CD4-positive, alpha-beta T cell treated with Interleukin-1 beta for 1 hour (primary cell): ENCODE results near the gene HOXC6.

Source experiments
- DNase-seq, 2 donors: peaks; one replicate each; pipeline ENCODE4 v3.0.0-alpha.2; 2020 to 2022

The HOXC6 gene

DNA sequence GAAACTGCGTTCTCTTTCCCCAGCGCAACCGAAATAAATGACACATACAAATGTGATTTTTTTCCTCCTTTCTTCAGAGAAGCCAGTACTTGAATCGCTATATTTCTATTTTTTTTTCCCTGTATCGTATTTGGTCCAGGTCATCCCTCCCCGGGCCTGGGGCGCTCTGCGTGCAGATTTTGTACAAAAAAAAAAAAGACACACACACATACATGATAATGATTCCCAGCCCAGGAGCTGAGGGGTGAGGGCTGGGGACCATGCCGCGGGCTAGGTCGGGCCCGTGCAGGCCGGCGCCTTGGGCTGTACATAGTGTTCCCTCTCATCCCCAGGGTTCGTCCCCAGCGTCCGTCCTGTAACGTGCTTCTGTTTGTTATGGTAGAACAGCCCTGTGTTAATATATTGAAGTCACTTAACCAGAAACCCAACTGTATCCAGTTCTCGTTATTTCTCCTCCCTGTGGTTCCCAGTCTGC is 25.3 kb upstream of the HOXC6 start:
- no peak for DNase-seq

DNA sequence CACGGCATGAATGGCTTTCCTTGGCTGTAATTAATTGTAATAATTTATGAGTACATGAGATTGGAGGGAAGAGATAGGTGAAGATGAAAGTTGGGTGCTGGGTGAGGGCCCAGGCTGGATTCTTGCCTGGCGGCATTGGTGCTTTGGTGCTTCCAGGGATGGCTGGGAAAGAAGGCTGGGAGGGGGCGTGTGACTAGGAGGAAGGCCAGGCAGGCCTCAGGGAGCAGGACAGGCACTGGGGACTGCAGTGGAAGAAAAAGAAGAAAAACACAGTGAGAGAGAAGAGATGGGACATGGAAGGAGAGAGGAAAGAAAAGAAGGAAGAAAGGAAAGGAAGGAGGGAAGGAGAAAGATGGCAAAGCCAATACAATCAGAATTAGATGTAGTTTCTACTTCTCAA is 24.6 kb upstream of the HOXC6 start:
- DNase-seq = no peak

GRCh38 chr12:54004063-54004840 is 24.0 kb upstream of the HOXC6 start:
- no peak for DNase-seq

DNA sequence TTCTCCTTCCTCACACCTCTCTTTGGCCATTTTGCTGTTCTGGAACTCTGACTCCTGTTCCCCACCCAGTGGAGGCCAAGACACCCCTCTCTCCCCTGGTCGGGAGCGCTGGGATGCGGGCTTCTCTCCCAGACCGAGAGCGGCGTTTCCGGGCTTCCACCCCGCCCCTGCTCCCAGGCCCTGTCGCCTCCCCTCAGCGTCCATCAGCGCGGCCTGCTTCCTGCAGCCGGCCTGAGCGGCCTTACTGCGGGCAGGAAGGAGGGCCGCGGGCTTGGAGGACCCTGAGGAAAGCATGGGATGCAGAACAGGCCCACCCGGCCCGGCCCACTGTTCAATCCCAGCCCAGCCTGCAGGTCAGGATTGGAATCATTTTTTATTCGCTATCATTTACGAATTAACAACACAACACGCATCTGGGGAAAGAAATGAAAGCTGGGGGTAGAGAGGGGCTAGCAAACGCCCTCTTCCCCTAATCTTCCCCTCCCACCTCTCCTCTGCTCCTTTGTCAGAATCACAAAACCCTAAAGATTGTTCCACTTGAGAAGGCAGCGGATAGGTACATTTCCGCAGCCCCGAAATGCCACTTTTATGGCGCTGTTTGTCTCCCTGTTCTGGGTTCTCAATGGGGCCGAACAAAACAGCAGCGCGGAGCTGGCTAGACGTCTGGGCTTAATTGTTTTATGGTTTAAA is 23.3 kb upstream of the HOXC6 start:
- DNase-seq = no peak

DNA sequence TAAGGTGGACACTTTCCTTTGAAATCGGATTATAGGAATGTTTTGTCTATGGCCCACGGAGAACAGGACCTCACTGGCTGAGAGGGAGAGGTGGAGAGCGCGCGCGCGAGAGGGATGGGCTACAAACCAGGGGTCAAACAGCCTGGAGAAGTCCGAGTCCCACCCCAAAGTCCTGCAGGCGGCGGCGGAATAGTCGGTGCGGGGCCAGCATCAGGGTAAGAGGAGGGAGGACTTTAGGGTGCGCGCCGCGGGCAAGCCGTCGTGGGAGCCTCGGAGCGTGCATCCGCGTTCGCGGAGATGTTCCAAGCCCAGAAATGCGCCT is 22.7 kb upstream of the HOXC6 start:
- DNase-seq = no peak

DNA sequence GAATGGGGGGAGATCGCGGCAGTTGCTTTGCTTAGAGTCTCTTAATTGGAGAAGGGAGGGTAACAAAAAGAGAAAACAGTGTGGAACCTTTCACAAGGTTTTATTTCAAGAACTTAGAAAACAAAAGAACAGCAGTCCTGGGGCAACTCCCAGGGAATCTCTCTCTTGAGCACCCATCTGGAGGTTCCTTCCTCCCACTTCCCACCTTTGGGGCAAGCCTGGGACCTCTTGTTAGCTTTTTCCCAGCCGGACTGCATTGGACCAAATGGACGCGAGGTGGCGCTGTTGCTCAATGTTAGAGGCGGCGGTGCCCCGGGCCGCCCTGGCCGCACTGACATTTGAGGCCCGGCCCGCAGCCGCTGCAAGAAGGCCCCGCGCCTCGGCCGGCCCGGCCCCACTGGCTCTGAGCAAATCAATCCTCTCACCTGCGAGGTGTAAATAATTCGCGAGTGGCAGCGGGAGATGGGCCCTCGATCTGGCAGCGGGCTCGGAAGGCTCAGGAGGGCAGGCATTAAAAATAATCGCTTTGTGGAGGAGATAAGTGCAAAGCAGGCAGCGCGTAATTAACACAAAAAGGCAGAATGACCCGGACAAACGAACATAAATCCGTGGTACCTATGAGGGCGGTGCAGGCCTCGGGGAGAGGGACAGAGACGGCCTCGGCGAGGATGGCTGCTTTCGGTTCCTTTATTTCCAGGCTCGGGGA is 22.2 kb upstream of the HOXC6 start:
- DNase-seq = peak; percentile 78 to 85

GRCh38 chr12:54006559-54007220 is 21.6 kb upstream of the HOXC6 start:
- DNase-seq = no peak

DNA sequence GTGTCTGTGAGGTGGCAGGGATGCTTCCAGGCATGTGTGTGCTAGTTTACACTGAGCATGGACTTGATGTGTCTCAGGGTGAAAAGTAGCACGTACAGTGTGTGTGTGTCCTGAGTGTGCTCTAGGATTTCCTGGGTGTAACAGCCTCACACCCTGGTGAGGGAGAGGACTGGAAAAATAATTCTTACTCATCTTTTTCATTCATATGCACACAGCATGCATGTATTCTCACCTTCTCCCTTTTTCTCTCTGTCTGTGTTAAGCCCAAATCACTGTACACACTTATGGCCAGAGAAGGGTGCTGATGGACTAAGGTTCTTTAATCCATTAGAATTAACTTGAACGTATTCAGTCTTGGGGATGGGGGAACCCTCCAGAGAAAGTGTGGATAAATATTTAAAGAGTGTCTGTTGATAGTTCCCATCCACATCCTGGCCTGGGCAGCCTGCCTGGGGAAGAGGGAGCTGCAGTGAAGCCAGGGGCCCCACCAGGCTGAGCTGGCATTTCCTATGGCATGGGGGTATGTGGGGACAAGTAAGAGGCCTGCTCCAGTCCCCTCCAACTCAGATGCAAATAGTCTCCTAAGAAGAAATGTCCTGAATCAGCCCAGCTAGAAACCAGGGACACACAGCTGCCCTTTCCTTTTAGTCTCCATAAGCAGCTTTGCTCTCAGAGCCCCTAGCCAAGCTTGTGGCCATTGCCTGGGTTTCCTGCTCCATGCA is 20.5 kb upstream of the HOXC6 start:
- no peak for DNase-seq

DNA sequence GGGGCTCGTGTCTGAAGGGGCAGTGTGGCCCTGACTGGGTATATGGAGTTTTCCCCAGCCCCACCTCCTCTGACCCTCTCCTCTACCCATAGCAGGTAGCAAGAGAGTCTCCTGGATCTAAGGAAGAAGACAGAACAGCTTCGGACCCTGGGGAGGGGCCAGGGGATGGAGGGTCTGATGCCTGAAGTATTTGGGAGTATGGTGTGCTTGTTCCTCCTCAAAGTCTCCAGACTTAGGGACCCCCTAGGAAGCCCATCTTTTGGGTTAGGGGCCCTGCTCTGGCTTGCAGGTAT is 20.0 kb upstream of the HOXC6 start:
- no peak for DNase-seq

DNA sequence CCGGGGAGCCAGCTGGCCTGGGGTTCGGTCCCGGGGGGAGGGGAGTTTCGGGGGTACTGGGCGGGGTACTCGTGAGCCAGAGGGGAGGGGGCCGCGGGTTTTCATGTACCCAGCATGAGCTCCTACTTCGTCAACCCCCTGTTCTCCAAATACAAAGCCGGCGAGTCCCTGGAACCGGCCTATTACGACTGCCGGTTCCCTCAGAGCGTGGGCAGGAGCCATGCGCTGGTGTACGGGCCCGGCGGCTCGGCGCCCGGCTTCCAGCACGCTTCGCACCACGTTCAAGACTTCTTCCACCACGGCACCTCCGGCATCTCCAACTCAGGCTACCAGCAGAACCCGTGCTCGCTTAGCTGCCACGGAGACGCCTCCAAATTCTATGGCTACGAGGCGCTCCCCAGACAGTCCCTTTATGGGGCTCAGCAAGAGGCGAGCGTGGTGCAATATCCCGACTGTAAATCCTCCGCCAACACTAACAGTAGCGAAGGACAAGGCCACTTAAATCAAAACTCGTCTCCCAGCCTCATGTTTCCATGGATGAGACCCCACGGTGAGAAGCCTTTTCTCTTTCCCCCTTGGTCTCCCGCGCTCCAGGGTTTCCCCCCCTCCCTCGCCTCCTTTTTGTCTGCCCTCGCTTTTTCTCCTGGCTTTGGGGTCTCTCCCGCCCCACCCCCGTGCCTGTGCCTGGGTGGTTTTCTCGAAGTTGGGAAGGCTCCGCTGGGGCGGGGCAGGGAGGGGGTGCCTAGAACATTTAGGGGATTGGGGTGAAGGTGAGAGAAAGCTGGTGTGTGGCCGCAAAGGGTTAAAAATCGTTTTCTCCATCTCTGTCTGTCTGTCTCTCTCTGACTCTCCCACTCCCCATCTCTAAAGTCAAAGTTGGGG is 18.8 kb upstream of the HOXC6 start:
- no peak for DNase-seq

DNA sequence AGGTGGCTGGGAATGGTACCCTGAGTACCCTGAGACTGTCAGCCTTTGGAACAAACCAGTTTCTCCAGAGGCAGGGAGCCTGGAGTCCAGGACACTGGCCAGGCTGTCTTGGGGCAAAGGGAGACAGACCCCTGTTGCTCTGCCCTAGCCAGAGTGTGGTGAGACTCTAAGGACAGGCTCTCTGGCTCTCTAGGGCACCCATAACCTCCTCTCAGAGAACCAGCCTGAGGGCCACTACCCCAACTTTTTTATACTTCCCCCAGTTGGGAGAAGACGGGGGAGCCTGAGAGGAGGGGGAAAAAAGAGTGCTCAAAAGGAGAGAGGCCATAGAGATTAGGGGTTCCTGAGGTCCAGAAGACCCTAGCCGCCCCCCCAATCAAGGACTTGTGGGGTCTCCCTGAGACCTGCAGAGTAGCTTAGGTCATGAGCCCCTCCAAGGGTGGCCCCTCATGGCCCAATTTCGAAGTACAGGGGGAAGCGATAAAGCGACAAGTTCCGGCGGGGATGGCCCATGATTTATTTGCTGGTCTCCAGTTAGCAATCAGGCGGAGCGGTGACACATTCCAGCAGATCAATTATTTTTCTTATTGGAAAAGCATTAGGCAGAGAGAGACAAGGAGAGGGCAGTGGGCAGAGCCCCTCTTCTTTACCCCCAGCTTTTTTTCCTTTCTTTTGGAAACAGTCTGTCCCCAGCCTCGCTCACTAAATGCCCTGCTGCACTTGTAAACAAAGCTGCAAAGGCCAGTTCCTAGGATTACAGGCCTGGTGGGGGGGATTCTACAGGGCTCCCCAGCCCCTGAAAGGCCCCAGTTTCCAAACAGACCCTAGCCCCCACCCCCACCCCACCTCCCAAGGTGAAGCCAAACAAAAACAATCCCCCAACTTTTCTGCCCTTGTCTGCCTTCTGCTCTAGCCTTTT is 17.9 kb upstream of the HOXC6 start:
- DNase-seq = no peak

- DNase-seq = no peak
Measured at GRCh38 chr12:54010972-54011664, 17.1 kb upstream of the HOXC6 start.

DNA sequence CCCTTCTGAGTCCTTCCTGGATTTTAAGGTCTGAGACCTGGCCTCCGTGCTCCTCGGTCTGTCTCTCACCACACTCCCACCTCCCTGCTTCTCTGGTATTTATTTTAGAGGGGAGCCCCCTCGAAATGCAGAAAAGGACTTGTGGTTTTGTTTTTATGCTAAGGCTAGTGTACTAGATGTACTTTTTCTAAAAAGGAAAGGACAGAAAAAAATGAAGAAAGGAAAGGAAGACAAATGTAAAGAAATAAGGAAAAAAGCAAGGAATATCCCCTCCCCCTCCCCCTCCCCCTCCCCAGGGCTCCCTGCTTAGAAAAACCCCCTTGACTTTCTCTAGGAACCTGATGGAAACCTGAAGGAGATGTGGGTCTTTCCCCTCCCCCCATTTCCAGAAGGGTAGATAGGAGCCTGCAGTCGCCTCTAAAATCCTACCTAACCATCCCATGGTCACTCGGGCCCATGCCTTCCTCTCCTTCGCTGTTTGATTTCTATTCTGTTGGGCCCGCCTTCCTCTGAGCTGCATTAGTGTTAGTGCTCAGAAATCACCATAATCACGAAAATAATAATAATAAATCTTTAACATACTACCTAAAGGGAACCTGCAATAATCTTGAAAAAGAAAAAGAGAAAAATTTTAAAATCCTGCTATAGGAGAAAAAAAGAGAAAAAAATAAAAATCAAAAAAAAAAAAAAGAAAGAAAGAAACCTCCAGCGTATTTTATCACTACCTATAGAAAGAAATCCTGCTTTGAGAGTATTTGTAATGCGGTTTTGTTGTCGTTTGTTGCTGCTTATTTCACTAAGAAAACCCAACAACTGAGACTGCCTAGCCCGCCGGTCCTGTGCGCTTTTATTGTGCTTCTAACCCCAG is 16.3 kb upstream of the HOXC6 start:
- DNase-seq = no peak

DNA sequence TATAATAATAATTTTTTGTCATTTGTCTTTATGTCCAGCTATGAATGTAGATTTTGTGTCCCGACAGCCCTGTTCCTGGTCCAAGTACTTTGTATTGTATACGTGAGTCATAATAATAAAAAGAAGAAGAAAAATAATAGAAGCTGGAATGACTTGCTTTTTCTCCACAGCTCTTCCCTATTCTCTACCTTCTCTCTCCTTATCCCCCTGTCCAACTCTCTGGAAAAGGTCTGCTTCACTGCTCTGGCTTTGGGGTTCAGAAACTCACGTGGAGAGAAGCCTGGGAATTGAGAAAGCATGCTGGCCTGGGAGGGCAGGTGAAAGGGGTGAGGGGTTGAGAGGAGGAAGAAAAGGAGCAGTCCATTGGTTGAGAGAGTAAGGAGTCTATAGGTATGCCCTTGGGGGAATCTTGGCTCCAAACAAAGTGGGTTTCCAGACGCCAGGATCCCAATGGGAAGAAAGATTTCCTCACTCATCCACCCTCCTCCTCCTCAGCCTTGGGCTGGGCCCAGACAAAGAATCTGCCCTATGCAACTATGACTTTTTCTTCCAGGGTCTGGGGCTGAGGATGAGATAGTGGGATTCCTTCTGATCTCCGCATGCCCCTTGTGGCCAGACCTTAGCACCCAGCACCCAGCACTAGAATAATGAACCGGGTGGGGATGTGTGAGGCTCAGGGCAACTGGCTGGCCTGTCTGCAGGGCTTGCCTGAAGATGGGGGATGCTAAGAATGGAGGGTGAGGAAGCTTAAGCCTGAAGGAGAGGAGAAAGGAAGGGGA is 15.4 kb upstream of the HOXC6 start:
- no peak for DNase-seq

- DNase-seq = no peak
Measured at GRCh38 chr12:54014377-54015017, 13.7 kb upstream of the HOXC6 start.

GRCh38 chr12:54015018-54015931 is 13.0 kb upstream of the HOXC6 start:
- no peak for DNase-seq

GRCh38 chr12:54016051-54016450 is 12.2 kb upstream of the HOXC6 start:
- no peak for DNase-seq
